Measurements from ENCODE around the gene IKBKE. TPM values are rescaled to one million over a fixed set of nuclear protein-coding genes. Genes with fewer than 3 reads are reported as not detected.

Gene IKBKE
- total RNA-seq, 1 experiment from 2014 or later, result 6.4 TPM

GRCh38 chr1:206540044-206540780 lies 69.9 kb downstream of the IKBKE start:
- Histone ChIP-seq H3K36me3 (ENCODE audit: control insufficient read depth, insufficient read depth, low read length) (no peaks in the 10 kb centered on the region), H3K4me1 (ENCODE audit: control insufficient read depth, insufficient read depth, low read length) (no peaks in the 10 kb centered on the region), H3K27me3 (ENCODE audit: control insufficient read depth, insufficient read depth, low read length) (no peaks in the 10 kb centered on the region), H3K4me3 (ENCODE audit: low read depth in 2 of 2, low read length in 2 of 2) (no peak overlapping the region), H3K27ac (ENCODE audit: low read length) (no peak overlapping the region), H3K9me3 (ENCODE audit: control insufficient read depth, insufficient read depth, low read depth, low read length) (no peaks in the 10 kb centered on the region)
- TF ChIP-seq, protein P1, sequence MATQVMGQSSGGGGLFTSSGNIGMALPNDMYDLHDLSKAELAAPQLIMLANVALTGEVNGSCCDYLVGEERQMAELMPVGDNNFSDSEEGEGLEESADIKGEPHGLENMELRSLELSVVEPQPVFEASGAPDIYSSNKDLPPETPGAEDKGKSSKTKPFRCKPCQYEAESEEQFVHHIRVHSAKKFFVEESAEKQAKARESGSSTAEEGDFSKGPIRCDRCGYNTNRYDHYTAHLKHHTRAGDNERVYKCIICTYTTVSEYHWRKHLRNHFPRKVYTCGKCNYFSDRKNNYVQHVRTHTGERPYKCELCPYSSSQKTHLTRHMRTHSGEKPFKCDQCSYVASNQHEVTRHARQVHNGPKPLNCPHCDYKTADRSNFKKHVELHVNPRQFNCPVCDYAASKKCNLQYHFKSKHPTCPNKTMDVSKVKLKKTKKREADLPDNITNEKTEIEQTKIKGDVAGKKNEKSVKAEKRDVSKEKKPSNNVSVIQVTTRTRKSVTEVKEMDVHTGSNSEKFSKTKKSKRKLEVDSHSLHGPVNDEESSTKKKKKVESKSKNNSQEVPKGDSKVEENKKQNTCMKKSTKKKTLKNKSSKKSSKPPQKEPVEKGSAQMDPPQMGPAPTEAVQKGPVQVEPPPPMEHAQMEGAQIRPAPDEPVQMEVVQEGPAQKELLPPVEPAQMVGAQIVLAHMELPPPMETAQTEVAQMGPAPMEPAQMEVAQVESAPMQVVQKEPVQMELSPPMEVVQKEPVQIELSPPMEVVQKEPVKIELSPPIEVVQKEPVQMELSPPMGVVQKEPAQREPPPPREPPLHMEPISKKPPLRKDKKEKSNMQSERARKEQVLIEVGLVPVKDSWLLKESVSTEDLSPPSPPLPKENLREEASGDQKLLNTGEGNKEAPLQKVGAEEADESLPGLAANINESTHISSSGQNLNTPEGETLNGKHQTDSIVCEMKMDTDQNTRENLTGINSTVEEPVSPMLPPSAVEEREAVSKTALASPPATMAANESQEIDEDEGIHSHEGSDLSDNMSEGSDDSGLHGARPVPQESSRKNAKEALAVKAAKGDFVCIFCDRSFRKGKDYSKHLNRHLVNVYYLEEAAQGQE (IDR thresholded peaks at IDR 0.05; ENCODE audit: insufficient read depth in 1 of 2, low read depth in 2 of 2, low read length in 1 of 2), result no peak
- BruUV-seq (replicated peaks), result no TSS peak
- CTCF ChIA-PET, result no interaction called here
- ATAC-seq, result no peak
- intact Hi-C loops (cut with micrococcal nuclease; ENCODE audit: unreplicated experiment) (no loop called here), in situ Hi-C loops (cut with HindIII; ENCODE audit: low pct_unique_long_range_greater_than_20kb, low sequenced_read_pairs) (no loop called here)
- POLR2A ChIA-PET, result no interaction called here
- no peak for DNase-seq (ENCODE audit: low read depth, low spot score)

GRCh38 chr1:206541236-206541833 lies 71.1 kb downstream of the IKBKE start:
- BruUV-seq (replicated peaks), result no TSS peak
- in situ Hi-C loops (cut with HindIII; ENCODE audit: low pct_unique_long_range_greater_than_20kb, low sequenced_read_pairs) (no loop called here), intact Hi-C loops (cut with micrococcal nuclease; ENCODE audit: unreplicated experiment) (no loop called here)
- ChIA-PET POLR2A (no interaction called here), CTCF (no interaction called here)
- TF ChIP-seq TCF7L2 (IDR thresholded peaks at IDR 0.05; ENCODE audit: low read depth, low read length) (no peak), POLR2AphosphoS5 (IDR thresholded peaks at IDR 0.05; ENCODE audit: low read depth, low read length) (no peak), SIN3A (IDR thresholded peaks at IDR 0.05; ENCODE audit: borderline replicate concordance, insufficient read depth, low read depth, low read length) (no peak), CTCF (IDR thresholded peaks at IDR 0.05) (no peak)
- TF ChIP-seq, protein P1 (IDR thresholded peaks at IDR 0.05; ENCODE audit: insufficient read depth in 1 of 2, low read depth in 2 of 2, low read length in 1 of 2), result no peak
- Histone ChIP-seq H3K36me3 (ENCODE audit: control insufficient read depth, insufficient read depth, low read length) (no peaks in the 10 kb centered on the region), H3K9me3 (ENCODE audit: control insufficient read depth, insufficient read depth, low read depth, low read length) (no peaks in the 10 kb centered on the region), H3K4me3 (ENCODE audit: low read depth in 2 of 2, low read length in 2 of 2) (no peak overlapping the region), H3K27ac (ENCODE audit: low read length) (no peak overlapping the region), H3K4me1 (ENCODE audit: control insufficient read depth, insufficient read depth, low read length) (no peaks in the 10 kb centered on the region), H3K27me3 (ENCODE audit: control insufficient read depth, insufficient read depth, low read length) (no peaks in the 10 kb centered on the region)
- DNase-seq (ENCODE audit: low read depth, low spot score), result no peak
- ATAC-seq, result no peak
